Sigmoid colon (tissue), 4 donors: ENCODE results near the gene SYT15B.
"Not testable (repeated sequence)": the region's sequence is repeated elsewhere in the genome, so short reads cannot be mapped to it uniquely, and the experiment has no call there.

Experiments
- CTCF ChIP-seq, 4 experiments: fragments of 450-650 bp in 3 of 4; fragments of 200-600 bp in 1 of 4; IDR thresholded peaks; one replicate each; pipeline ENCODE4 v1.5.1; 2016 to 2019; ENCODE audit warnings: antibody characterized with exemption in 4 of 4, mild to moderate bottlenecking in 3 of 4, moderate library complexity in 2 of 4
- EP300 ChIP-seq, 4 donors: sonication (generic); formaldehyde crosslinking; IDR thresholded peaks; one replicate each; pipeline ENCODE4 v1.6.1; 2017; ENCODE audit warnings: antibody characterized with exemption in 4 of 4
- POLR2A ChIP-seq, 2 donors: fragments of 450-650 bp; IDR thresholded peaks; one replicate each; pipeline ENCODE4 v1.6.1; 2016; ENCODE audit warnings: antibody characterized with exemption in 2 of 2, mild to moderate bottlenecking in 2 of 2, moderate library complexity in 2 of 2
- POLR2AphosphoS5 ChIP-seq, 4 donors: sonication (generic); formaldehyde crosslinking; IDR thresholded peaks; one replicate each; pipeline ENCODE4 v1.6.1; 2017; ENCODE audit warnings: antibody characterized with exemption in 4 of 4

GRCh38 chr10:47730911-47731310 lies 32.5 kb downstream of the SYT15B start:
- TF ChIP-seq CTCF, POLR2AphosphoS5, POLR2A, EP300 (IDR thresholded peaks at IDR 0.05): not testable (repeated sequence)
